ENCODE results near the gene OR56A5. TPM values are rescaled to one million over a fixed set of nuclear protein-coding genes. Genes with fewer than 3 reads are reported as not detected.

Gene OR56A5
- total RNA-seq, 2 experiments from 2014 or later: not detected

DNA sequence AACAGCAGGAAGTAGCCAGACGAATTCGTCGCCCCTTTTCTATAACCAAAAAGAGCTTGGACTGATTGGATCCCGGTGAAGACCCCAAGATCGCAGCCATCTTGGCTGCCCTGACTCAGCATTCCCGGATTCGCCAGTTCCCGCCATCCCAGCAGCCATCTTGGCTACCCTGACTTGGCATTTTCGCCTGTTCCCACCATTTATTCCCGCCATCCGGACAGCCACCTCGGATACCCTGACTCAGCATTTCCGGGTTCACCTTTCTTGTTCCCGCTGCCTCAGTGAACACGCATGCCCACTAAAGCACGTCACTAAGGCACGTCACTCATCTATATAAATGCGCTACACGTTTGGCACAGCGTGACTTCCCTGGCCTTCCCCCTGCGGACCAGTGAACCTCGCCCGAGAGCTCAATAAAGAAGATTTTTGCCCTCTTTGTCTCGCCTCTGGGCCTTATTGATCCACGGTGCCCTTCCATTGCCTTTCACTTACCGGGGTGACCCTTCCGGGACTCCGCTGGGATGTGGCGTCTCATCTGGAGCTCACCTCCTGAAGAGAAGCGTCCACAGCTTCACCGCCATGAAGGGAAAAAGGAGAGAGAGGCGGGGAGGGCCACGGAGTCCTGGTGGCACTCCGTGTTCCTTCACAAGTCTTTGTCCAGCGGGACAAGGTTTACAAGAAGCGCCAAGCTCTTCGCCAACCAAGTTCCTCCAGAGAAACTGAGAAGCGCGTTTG is 30.3 kb downstream of the OR56A5 start:
- POLR2A ChIA-PET: no interaction called here
- CTCF ChIA-PET: no interaction called here

DNA sequence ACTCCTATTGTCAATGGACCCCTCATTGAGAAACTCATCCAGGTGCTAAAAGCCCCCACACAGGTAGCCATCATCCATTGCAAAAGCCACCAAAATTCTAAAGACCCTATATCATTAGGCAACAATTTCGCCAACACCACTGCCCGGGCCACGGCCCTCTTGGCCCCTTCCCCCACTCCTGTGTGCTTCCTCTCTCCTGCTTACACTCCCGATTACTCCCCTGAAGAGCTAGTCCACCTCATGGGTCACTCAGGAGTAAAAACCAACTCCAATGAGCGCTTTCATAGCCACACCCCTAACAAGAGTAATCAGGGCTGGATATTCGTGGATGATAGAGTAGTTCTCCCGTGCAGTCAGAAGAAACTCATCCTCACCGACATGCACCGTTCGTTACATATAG is 35.2 kb downstream of the OR56A5 start:
- CTCF ChIA-PET: no interaction called here
- POLR2A ChIA-PET: no interaction called here

DNA sequence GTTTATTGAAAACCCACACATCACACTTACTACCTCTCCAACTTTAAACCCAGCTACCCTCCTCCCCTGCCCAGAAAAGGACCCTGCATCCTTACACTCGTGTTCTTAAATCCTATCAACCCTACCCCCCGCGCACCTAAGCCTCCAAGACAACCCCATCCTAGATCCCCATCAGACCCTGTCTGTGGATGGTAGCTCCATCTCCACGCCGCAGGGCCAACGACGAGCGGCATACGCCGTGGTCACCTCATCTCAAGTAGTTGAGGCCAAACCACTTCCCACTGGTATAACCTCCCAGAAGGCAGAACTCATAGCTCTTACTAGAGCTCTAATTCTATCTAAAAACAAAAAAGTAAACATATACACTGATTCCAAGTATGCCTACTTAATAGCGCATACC is 35.6 kb downstream of the OR56A5 start:
- CTCF ChIA-PET: no interaction called here
- POLR2A ChIA-PET: no interaction called here

DNA sequence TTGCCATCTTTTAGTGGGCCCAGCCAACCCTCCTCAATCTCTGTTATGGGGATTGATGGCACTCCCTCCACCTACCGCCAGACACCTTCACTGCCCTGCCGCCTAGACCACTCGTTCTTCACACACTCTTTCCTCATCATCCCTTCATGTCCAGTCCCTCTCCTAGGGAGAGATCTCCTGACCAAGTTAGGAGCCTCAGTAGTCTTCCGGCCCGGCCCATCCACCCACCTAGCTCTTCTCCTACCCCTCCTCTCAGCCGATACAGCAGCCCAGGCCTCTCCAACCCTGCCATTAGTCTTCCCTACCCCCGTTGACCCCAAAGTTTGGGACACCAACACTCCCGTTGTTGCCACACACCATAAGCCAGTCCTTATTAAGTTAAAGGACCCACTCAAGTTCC is 37.2 kb downstream of the OR56A5 start:
- POLR2A ChIA-PET: no interaction called here
- CTCF ChIA-PET: no interaction called here

DNA sequence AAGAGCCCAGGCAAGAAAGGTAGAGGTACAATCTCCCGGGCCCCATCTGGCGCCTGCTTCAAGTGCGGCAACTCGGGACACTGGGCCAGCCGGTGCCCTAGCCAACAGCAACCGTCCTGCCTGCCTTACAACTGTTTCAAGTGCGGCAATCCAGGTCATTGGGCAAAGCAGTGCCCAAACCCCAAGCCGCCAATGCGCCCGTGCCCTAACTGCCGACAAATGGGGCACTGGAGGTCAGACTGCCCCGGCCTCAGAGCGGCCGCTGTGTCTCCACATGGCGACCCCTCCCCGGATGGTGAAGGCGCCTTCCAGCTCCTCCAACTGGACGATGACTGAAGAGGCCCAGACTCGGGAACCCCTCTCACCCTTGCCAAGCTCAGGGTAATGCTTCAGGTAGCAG is 37.7 kb downstream of the OR56A5 start:
- ChIA-PET CTCF (no interaction called here), POLR2A (no interaction called here)

DNA sequence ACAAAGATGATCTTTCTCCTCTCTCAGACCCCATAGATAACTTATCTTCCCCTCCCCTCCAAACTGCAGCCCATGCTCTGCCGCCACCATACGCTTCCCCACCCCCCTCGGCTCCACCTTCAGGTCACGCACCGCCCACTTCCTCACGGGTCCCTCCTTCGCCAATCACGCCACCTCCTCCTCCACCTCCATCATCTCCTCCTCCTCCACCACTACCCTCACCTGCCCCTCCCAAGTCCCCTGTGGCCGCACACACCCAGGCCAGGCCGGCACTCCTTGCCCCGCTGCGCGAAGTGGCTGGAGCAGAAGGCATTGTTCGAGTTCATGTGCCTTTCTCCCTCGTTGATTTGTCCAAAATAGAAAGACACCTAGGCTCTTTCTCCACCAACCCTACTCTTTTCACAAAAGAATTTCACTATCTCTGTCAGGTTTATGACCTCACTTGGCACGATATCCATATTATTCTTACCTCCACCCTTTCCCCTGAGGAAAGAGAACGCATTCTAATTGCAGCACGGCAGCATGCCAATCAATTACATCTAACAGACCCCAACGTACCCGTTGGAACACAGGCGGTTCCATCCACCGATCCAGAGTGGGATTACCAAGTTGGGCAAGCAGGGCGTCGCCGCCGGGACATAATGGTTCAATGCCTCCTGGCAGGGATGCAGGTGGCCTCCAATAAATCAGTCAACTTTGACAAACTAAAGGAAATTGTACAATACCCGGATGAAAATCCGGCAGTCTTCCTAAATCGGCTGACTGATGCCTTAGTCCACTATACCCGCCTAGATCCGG is 38.5 kb downstream of the OR56A5 start:
- CTCF ChIA-PET: no interaction called here
- POLR2A ChIA-PET: no interaction called here

DNA sequence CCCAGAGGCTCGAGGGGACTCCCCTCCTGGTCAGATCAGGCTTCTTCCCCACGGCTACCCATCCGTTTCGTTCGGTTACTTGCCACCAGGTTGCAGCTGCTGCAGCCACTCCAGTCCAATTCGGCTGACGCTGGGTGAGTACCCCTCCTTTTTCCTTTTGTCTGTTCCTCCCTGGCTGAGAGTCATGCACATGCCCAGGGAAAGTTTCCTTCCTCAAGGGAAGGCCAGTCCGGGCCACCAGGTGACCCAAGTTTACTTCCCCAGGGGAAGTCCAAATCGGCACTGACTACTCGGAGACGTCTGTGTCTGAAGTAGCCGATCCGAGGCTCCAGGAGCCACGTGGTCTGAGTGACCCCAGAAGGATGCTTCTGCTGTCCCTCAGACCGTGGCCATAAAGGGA is 39.5 kb downstream of the OR56A5 start:
- ChIA-PET CTCF (no interaction called here), POLR2A (no interaction called here)

DNA sequence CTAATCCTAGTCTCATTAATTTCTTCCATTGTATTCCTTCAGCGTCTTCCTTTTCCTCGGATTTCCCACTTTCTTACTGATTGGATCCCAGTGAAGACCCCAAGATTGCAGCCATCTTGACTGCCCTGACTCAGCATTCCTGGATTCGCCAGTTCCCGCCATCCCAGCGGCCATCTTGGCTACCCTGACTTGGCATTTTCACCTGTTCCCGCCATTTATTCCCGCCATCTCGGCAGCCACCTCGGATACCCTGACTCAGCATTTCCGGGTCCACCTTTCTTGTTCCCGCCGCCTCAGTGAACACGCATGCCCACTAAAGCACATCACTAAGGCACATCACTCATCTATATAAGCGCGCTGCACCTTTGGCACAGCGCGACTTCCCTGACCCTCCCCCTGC is 40.0 kb downstream of the OR56A5 start:
- ChIA-PET CTCF (no interaction called here), POLR2A (no interaction called here)

DNA sequence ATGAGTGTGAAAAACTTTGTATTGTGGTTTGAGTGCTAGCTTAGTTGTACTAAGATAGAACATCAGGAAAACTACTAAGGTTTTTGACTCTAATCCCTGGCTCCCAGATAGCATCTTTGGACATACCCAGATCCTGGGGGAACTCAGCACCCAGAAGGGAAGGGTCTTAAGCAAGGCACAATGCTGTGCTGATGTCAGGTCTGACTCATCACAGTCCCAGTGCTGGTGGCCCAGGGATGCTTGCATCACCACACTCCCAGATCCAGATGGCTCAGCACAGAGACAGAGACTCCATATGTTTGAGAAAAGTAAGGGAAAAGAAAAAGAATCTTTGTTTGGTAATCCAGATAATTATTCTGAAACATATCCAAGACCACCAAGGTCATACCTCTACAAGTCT is 44.5 kb downstream of the OR56A5 start:
- ChIA-PET POLR2A (no interaction called here), CTCF (no interaction called here)

DNA sequence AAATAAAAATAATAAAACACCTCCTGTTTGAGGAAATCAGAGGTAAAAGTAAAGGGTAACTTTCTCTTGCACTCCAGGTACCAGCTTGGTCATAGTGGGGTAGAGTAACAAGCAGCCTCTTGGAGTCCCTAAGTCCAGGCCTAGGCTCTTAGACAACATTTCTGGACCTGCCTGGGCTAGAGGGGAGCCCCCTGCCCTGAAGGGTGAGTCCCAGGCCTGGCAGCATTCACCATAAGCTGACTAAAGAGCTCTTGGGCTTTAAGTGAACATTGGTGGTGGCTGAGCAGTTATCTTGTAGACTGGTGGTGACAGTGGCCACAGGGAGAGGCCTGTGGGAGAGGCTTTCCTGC is 44.9 kb downstream of the OR56A5 start:
- CTCF ChIA-PET: no interaction called here
- POLR2A ChIA-PET: no interaction called here

DNA sequence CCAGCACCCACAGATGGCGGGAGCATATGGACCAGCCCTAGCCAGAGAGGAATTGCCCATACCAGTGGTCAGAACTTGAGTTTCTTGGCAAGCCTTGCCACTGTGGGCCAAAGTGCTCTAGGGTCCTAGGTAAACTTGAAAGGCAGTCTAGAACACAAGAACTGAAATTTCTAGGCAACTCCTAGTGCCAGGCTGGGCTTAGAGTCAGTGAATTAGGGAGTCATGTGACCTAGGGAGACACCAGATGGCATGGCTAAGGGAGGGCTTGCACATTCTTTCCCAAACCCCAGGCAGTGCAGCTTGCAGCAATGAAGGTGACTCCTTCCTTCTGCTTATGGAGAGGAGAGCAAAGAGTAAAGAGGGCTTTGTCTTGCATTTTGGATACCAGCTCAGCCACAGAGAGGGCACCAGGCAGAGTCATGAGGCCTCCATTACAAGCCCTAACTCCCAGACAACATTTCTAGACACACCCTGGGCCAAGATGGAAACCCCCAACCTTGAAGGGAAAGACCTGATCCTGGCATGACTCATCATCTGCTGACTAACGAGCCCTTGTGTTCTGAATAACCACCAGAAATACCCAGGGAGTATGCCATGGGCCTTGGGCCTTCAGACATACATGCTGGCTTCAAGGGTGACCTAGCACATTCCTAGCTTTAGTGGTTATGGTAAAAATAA is 45.4 kb downstream of the OR56A5 start:
- ChIA-PET CTCF (no interaction called here), POLR2A (no interaction called here)

Other genes with a start within 250 kb of the OR56A5 start
- not detected for gene OR56B1, start 232.0 kb downstream of the OR56A5 start, total RNA-seq
- gene OR52N4, start 214.3 kb downstream of the OR56A5 start, total RNA-seq: under 1 TPM in 1 of 2 experiments, not detected in 1; 0.21 TPM
- gene OR52N5, start 185.1 kb downstream of the OR56A5 start, total RNA-seq: not detected
- not detected for gene OR52N1, start 177.2 kb downstream of the OR56A5 start, total RNA-seq
- gene OR52N2, start 159.6 kb downstream of the OR56A5 start, total RNA-seq: not detected
- gene OR52E6, start 126.6 kb downstream of the OR56A5 start, total RNA-seq: not detected
- gene OR52E8, start 110.8 kb downstream of the OR56A5 start, total RNA-seq: not detected
- not detected for gene OR52E4, start 87.9 kb downstream of the OR56A5 start, total RNA-seq
- not detected for gene OR52E5, start 75.3 kb downstream of the OR56A5 start, total RNA-seq
- gene OR56A3, start 26.2 kb downstream of the OR56A5 start, total RNA-seq: not detected
- gene OR52L1, start 18.5 kb upstream of the OR56A5 start, total RNA-seq: not detected
- not detected for gene OR56A4, start 38.5 kb upstream of the OR56A5 start, total RNA-seq
- not detected for gene OR56A1, start 62.3 kb upstream of the OR56A5 start, total RNA-seq
- not detected for gene OR56B4, start 139.2 kb upstream of the OR56A5 start, total RNA-seq
- not detected for gene OR52B2, start 201.8 kb upstream of the OR56A5 start, total RNA-seq
- not detected for gene OR52W1, start 230.7 kb upstream of the OR56A5 start, total RNA-seq
- not detected for gene C11orf42, start 237.1 kb upstream of the OR56A5 start, total RNA-seq